PC-3 (cell line): ENCODE data around the gene IL1R2. TPM values are rescaled to one million over a fixed set of nuclear protein-coding genes. Genes with fewer than 3 reads are reported as not detected.

Experiments
- ATAC-seq: fragments of 200-7000 bp; cut with Tn5 transposase; 2 replicates; pipeline ENCODE4 v1.9.1; 2020; ENCODE audit warnings: mild to moderate bottlenecking, moderate library complexity
- BruUV-seq: library from RNA; stranded (reverse); fragments of 400-500 nt; replicated peaks from 2 replicates; lab custom pipeline; 2021; lab: Mats Ljungman, UMichigan
- CTCF ChIA-PET: fragments of 300-600 bp; sonication (Branson Sonifier 250); formaldehyde crosslinking; loops from one replicate; lab custom pipeline; 2022; ENCODE audit warnings: antibody characterized with exemption; lab: Charles Lee
- POLR2A ChIA-PET: fragments of 300-600 bp; sonication (Branson Sonifier 250); formaldehyde crosslinking; loops from one replicate; lab custom pipeline; 2022; ENCODE audit warnings: antibody characterized with exemption; ENCODE audit not compliant: unreplicated experiment; lab: Charles Lee
- DNase-seq: peaks from one replicate; pipeline ENCODE4 v3.0.0-alpha.2; 2015
- H2AFZ ChIP-seq: fragments of 300-600 bp; sonication (generic); 2 replicates; pipeline ENCODE4 v1.6.0; 2016; ENCODE audit warnings: antibody characterized with exemption, low read length
- H3F3A ChIP-seq: fragments of 300-600 bp; sonication (generic); one replicate; pipeline ENCODE4 v1.6.0; 2017; ENCODE audit warnings: antibody characterized with exemption, low read length, control low read depth, mild to moderate bottlenecking; ENCODE audit not compliant: unreplicated experiment
- H3K27ac ChIP-seq: fragments of 300-600 bp; sonication (generic); 2 replicates; pipeline ENCODE4 v1.5.1; 2016; ENCODE audit warnings: mild to moderate bottlenecking, low read length
- H3K27me3 ChIP-seq: fragments of 300-600 bp; sonication (generic); 2 replicates; pipeline ENCODE4 v1.6.1; 2016; ENCODE audit warnings: low read length, mixed read lengths
- H3K36me3 ChIP-seq: fragments of 300-600 bp; sonication (generic); 2 replicates; pipeline ENCODE4 v1.6.1; 2016; ENCODE audit warnings: low read depth, mixed run types, low read length, mixed read lengths
- H3K4me1 ChIP-seq: fragments of 300-600 bp; sonication (generic); 2 replicates; pipeline ENCODE4 v1.5.1; 2016; ENCODE audit warnings: low read length; ENCODE audit not compliant: insufficient read depth
- H3K4me2 ChIP-seq: fragments of 300-600 bp; sonication (generic); 2 replicates; pipeline ENCODE4 v1.6.0; 2016; ENCODE audit warnings: low read length
- H3K4me3 ChIP-seq: fragments of 300-600 bp; sonication (generic); 2 replicates; pipeline ENCODE4 v1.5.1; 2016; ENCODE audit warnings: mild to moderate bottlenecking, low read length, mixed read lengths
- H3K79me2 ChIP-seq: fragments of 300-600 bp; sonication (generic); 2 replicates; pipeline ENCODE4 v1.6.1; 2017; ENCODE audit warnings: low read length, mixed read lengths
- H3K9ac ChIP-seq: fragments of 300-600 bp; sonication (generic); 2 replicates; pipeline ENCODE4 v1.6.0; 2016; ENCODE audit warnings: mild to moderate bottlenecking, low read length
- H3K9me2 ChIP-seq: fragments of 300-600 bp; sonication (generic); replicated peaks from 2 replicates; pipeline ENCODE4 v1.6.1; 2016; ENCODE audit warnings: mixed run types, low read length, mixed read lengths
- H3K9me3 ChIP-seq: fragments of 300-600 bp; sonication (generic); 2 replicates; pipeline ENCODE4 v1.6.1; 2016; ENCODE audit warnings: low read length, mixed read lengths
- H4K20me1 ChIP-seq: fragments of 300-600 bp; sonication (generic); 2 replicates; pipeline ENCODE4 v1.6.1; 2016; ENCODE audit warnings: low read length, mixed read lengths
- CTCF ChIP-seq: fragments of 300-600 bp; sonication (generic); conservative IDR thresholded peaks from 2 replicates; pipeline ENCODE4 v1.5.1; 2017; ENCODE audit warnings: antibody characterized with exemption, low read depth, mild to moderate bottlenecking, low read length
- EZH2 ChIP-seq: fragments of 300-600 bp; sonication (generic); IDR thresholded peaks from one replicate; pipeline ENCODE4 v1.6.1; 2017; ENCODE audit warnings: antibody characterized with exemption, mild to moderate bottlenecking, low read length; ENCODE audit not compliant: unreplicated experiment
- EZH2phosphoT487 ChIP-seq: fragments of 300-600 bp; sonication (generic); IDR thresholded peaks from 2 replicates; pipeline ENCODE4 v1.6.1; 2018; ENCODE audit warnings: mild to moderate bottlenecking, antibody characterized with exemption, low read length, borderline replicate concordance
- intact Hi-C: fragments of 100-400 bp; cut with micrococcal nuclease; formaldehyde crosslinking; loops from 2 replicates; pipeline ENCODE4 v1.9.0; 2023
- total RNA-seq: library from RNA; depleted of rRNA; stranded (reverse); fragments of >200 nt; gene quantifications from 2 replicates; pipeline ENCODE4 v1.2.3, GENCODE V29; 2014

IL1R2 gene
- total RNA-seq, 1 experiment from 2014 or later, result 6.0 TPM

- POLR2A ChIA-PET, result no interaction called here
- Histone ChIP-seq H3K4me3 (no peak overlapping the region), H3K4me2 (no peak overlapping the region), H3K9me3 (no peaks in the 10 kb centered on the region), H3K27me3 (no peaks in the 10 kb centered on the region), H3F3A (no peaks in the 10 kb centered on the region), H3K27ac (no peak overlapping the region), H3K9me2 (no peaks in the 10 kb centered on the region), H3K4me1 (peaks cover 26% of the 10 kb centered on the region), H3K79me2 (no peaks in the 10 kb centered on the region), H3K9ac (no peak overlapping the region), H2AFZ (no peak overlapping the region), H3K36me3 (no peaks in the 10 kb centered on the region), H4K20me1 (no peaks in the 10 kb centered on the region)
- no peak for TF ChIP-seq CTCF
- TF ChIP-seq EZH2, result no peak
- no peak for TF ChIP-seq EZH2phosphoT487
- DNase-seq (no peak), ATAC-seq (no peak)
- BruUV-seq, result no TSS peak
- intact Hi-C loops, result no loop called here
- CTCF ChIA-PET, result no interaction called here
These were observed 69.0 kb downstream of the IL1R2 start for GRCh38 chr2:102060792-102061191.

DNA sequence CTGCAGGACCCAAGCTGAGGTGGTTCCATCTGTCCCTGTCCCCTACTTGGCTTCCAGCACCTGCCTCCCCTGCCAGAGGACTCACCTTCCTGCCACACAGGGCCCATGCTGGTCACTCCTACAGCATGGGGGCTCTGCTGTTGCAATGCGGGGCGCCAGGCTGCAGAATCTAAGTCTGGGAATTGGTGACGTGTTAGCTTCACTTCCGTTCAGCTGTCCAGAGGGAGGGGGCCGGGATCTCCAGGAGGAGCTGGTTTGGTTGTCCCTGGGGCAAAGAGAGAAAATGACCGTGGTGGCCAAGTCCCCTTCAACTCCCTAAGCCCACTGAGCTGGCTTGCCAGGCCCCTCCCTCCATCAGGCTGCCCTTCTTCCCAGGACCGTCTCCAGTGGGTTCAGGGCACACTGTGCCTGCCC, 69.5 kb downstream of the IL1R2 start:
- H3K4me3 ChIP-seq, result no peak overlapping the region
- H3K36me3 ChIP-seq, result no peaks in the 10 kb centered on the region
- intact Hi-C loops, result no loop called here
- ATAC-seq, result no peak
- TF ChIP-seq CTCF, result no peak
- no peak for TF ChIP-seq EZH2phosphoT487
- TF ChIP-seq EZH2, result no peak
- peaks cover 26% of the 10 kb centered on the region for H3K4me1 ChIP-seq
- no peak overlapping the region for H2AFZ ChIP-seq
- H3K9ac ChIP-seq, result no peak overlapping the region
- ChIA-PET CTCF (no interaction called here), POLR2A (no interaction called here)
- H3K27me3 ChIP-seq, result no peaks in the 10 kb centered on the region
- H3K4me2 ChIP-seq, result no peak overlapping the region
- no peak overlapping the region for H3K27ac ChIP-seq
- no TSS peak for BruUV-seq
- no peaks in the 10 kb centered on the region for H4K20me1 ChIP-seq
- H3K79me2 ChIP-seq, result no peaks in the 10 kb centered on the region
- H3F3A ChIP-seq, result no peaks in the 10 kb centered on the region
- no peaks in the 10 kb centered on the region for H3K9me3 ChIP-seq
- no peak for DNase-seq
- no peaks in the 10 kb centered on the region for H3K9me2 ChIP-seq

- Histone ChIP-seq H3K9me2 (no peaks in the 10 kb centered on the region), H4K20me1 (no peaks in the 10 kb centered on the region), H3F3A (no peaks in the 10 kb centered on the region), H3K9me3 (no peaks in the 10 kb centered on the region), H3K4me2 (no peak overlapping the region), H3K4me3 (no peak overlapping the region), H3K27ac (no peak overlapping the region), H3K9ac (no peak overlapping the region), H3K79me2 (no peaks in the 10 kb centered on the region), H3K4me1 (peaks cover 26% of the 10 kb centered on the region), H3K36me3 (no peaks in the 10 kb centered on the region), H3K27me3 (no peaks in the 10 kb centered on the region), H2AFZ (no peak overlapping the region)
- ATAC-seq, result no peak
- CTCF ChIA-PET, result no interaction called here
- intact Hi-C loops, result no loop called here
- POLR2A ChIA-PET, result no interaction called here
- peak; percentile 39 for DNase-seq
- TF ChIP-seq EZH2 (no peak), CTCF (no peak), EZH2phosphoT487 (no peak)
- no TSS peak for BruUV-seq
These were observed 70.4 kb downstream of the IL1R2 start for GRCh38 chr2:102061962-102062795.
